UCSD-AML1 (cell line): ENCODE data around the gene HAPLN3.

Experiments used
- DNase-seq: peaks from one replicate; lab custom pipeline; 2025; ENCODE audit not compliant: unreplicated experiment; lab: John Stamatoyannopoulos, UW

The HAPLN3 gene

GRCh38 chr15:88864861-88865497 lies 30.4 kb downstream of the HAPLN3 start:
- no peak for DNase-seq

- no peak for DNase-seq
Observed at GRCh38 chr15:88863412-88863811, 31.9 kb downstream of the HAPLN3 start.

- no peak for DNase-seq
Observed at GRCh38 chr15:88860212-88860611, 35.1 kb downstream of the HAPLN3 start.

GRCh38 chr15:88859550-88859949 lies 35.8 kb downstream of the HAPLN3 start:
- no peak for DNase-seq

DNA sequence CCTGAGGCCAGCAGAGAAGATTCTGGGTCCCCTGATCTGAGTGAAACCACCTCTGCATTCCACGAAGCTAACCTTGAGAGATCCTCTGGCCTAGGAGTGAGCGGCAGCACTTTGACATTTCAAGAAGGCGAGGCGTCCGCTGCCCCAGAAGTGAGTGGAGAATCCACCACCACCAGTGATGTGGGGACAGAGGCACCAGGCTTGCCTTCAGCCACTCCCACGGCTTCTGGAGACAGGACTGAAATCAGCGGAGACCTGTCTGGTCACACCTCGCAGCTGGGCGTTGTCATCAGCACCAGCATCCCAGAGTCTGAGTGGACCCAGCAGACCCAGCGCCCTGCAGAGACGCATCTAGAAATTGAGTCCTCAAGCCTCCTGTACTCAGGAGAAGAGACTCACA lies 36.4 kb downstream of the HAPLN3 start:
- DNase-seq, result no peak

DNA sequence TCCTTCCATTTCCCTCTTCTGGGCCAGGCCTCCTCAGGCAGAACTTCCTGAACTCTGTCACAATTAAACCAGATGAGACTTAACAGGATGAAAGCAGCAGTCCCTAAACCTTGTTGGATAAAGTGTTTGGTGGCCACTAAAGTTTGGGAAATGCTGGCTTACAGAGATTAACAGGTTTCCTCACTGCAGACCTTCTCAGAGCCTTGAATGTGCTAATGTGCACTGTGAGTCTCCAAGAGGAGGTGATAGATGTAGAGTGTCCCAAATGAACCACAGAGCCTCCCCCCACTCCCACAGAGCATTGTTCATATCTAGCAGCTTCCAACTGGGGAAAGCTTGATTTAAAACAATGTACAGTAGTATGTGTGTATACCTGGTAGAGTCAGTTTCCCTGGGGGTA lies 42.9 kb downstream of the HAPLN3 start:
- no peak for DNase-seq

GRCh38 chr15:88849376-88850072 lies 45.8 kb downstream of the HAPLN3 start:
- DNase-seq, result no peak

DNA sequence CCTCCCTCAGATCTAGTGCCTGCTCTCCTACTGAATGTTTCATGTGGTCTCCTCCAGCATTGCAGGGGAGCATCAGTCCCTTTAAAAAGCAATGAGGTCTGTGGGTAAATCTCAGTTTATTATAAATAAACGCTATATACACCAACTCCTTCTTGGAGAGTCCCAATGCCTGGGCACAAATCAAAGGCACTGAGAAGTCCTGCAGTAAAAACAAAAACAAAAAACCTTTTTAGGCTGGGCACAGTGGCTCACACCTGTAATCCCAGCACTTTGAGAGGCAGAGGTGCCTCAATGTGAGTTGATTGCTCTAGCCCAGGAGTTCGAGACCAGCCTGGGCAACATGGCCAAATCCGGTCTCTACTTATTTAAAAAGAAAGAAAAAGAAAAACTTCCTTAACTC lies 47.1 kb downstream of the HAPLN3 start:
- DNase-seq, result no peak

DNA sequence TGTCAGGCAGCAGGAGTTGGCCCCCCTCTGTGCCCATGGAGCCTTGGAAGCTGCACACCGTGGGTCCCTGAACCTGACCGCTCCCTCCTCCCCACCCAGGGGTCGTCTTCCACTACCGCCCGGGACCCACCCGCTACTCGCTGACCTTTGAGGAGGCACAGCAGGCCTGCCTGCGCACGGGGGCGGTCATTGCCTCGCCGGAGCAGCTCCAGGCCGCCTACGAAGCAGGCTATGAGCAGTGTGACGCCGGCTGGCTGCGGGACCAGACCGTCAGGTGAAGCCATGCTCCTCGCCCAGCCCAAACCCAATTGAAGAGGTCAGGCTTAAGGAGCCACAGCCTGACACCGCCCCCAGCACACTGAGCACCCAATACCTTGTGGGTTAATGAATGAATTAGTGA lies 48.2 kb downstream of the HAPLN3 start:
- no peak for DNase-seq

GRCh38 chr15:88845616-88846015 lies 49.7 kb downstream of the HAPLN3 start:
- no peak for DNase-seq

DNA sequence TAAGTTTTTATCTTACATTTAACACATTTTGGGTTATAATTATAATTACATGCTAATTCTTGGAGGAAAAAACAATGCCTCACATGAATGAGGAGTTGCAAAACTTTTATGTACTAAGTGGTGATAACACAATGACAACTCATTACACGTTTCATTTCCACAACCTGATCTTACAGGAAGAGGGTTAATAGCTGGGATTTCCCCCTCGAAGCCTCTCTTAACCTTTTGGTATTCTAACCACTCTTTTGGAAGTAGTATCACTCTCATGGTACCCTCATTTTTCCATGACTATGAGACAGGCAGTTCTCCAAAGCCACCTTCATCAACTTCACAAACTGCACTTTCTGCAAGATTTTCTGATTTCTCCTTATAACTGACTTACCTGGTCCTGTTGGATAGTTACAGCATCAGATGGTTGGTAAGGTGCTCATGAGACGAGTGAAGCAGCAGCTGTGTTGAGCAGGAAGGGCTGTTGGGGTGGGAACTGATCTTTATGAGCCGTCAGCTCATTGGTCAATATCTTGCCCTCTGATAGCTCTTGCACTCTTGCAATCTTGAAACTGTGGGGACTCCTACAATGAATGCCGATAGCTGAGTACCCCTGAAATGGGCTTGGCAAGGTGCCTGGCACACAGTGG lies 50.5 kb downstream of the HAPLN3 start:
- DNase-seq, result no peak

- no peak for DNase-seq
Observed at GRCh38 chr15:88843334-88843733, 52.0 kb downstream of the HAPLN3 start.

DNA sequence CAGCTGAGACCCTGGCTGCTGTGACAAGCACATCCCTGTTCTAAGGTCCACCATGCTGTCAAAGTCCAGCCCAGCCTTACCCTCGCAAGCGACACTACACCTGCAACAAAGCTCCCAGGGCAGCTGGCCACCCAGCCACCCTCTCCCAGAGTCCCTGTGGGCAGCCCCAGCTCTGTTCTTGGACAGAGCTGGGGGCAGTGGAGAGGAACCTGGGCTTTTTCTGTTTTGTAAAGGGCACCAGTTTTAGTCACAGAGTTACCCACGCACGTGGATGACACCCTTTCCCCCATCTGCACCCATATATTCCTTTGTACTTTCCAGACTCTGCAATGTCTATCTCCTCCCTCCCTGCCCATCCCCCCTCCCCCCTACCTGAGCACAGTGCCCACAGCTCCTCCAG lies 53.2 kb downstream of the HAPLN3 start:
- no peak for DNase-seq

DNA sequence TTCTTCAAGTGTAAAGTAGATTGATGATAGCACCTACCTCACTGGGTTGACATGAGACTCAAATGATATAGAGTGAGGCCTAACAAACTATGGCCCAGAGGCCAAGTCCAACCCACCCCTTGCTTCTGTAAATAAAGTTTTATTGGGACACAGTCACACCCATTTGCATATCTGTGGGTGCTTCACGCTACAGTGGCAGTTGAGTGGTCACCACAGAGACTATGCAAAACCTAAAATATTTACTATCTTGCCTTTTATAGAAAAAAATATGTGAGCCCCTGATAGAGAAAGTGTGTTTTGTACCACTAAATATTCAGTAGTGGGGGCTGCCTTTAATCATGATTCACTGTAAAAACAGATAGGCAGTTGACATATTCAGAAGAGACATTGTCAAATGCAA lies 54.1 kb downstream of the HAPLN3 start:
- DNase-seq, result no peak

DNA sequence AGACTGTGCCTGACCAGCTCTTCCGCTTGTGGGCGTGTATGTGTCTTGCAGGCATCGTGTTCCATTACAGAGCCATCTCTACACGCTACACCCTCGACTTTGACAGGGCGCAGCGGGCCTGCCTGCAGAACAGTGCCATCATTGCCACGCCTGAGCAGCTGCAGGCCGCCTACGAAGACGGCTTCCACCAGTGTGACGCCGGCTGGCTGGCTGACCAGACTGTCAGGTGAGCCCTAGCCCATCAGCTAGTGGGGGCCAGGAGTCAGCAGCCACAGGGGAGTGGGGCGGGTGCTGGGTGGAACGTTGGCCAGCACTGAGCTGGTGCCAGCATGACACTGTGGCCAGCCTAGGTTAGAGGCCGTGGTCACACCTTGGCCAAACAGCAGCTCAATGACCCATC lies 55.4 kb downstream of the HAPLN3 start:
- no peak for DNase-seq

- no peak for DNase-seq
Observed at GRCh38 chr15:88839146-88839545, 56.2 kb downstream of the HAPLN3 start.

- DNase-seq, result no peak
Observed at GRCh38 chr15:88838667-88839066, 56.7 kb downstream of the HAPLN3 start.

DNA sequence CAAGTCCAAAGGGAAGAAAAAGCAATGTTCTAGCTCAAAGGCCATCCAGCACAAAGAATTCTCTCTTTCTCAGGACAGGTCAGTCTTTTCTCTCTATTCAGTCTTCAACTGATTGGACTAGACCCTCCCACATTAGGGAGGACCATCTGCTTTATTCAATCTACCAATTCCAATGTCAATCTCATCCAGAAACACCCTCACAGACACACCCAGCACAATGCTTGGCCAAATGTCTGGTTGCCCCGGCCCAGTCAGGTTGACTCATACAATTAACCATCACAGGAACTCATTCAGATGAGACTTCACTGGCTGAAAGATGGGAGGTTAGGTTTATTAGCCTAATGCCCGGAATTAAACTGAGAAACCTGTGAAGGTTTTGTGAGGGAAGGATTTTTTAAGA lies 59.7 kb downstream of the HAPLN3 start:
- no peak for DNase-seq

DNA sequence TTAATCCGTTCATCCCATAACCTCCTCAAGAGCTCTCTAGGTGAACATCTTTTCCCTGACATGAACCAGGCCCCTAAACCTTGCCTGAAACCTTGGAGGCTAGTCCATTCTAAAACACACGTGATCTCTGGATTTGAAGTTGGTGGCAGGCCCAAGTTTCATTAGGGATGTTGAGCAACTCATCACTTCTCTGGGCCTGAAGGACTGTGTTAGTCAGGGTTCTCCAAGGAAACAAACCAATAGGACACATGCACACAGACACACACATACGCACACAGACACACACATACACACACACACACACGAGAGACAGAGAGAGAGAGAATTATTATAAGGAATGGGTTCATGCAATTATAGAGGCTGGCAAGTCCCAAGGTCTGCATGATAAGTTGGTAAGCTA lies 60.2 kb downstream of the HAPLN3 start:
- no peak for DNase-seq

DNA sequence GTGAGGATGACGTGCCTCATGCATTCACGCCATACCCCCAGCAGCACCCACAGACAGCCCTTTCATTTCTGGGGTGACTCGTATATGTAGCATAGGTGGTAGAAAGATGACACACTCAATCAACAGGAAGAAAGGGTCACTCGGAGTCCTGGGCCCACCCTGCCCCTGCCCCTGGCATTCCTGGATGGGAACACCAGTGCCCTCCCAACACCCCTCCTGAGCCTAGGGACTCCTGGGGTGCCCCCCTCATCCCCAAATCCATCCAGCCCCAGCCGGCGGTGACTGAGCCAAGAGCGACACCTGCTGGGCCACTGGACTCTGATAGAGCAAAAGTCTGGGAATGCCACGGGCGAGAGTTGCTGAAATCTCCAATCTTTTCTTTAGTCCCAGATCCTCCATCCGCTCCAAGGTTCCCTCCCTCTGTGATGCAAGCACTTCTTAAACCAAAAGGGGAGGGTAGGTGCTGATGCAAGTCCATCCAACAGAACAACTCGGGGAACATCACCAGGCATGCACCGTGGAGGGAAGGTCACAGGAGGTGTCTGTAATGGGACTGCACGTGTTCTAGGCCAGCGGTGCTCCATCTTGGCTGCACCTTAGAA lies 61.0 kb downstream of the HAPLN3 start:
- peak; percentile 33 for DNase-seq

DNA sequence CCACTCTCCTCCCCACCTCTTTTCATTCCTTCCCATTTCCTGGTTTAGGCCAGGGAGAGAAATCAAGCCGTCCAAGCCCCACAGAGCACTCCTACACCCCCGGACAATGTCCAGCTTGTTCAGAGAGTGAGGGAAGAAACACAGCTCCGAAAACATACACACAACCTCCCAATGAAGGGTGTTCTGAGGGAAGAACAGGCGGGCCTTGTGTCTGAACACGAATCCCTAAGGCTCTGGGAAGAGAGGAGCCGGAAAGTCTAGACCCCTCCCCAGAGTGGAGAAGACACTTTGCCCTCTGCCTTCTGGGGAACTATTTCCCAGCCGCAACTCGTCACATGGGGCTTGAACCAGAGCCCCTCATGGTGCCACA lies 61.6 kb downstream of the HAPLN3 start:
- no peak for DNase-seq
